GM12873 (cell line): Measurements from ENCODE around the gene ISYNA1.

Experiments
- TF ChIP-seq, protein P1 (sequence below): IDR thresholded peaks from 2 replicates; pipeline ENCODE4 v1.5.1; 2012; ENCODE audit warnings: low read depth, mild to moderate bottlenecking, moderate library complexity, low read length, control low read depth; ENCODE audit not compliant: insufficient read depth; ENCODE audit errors: missing control alignments

The ISYNA1 gene

DNA sequence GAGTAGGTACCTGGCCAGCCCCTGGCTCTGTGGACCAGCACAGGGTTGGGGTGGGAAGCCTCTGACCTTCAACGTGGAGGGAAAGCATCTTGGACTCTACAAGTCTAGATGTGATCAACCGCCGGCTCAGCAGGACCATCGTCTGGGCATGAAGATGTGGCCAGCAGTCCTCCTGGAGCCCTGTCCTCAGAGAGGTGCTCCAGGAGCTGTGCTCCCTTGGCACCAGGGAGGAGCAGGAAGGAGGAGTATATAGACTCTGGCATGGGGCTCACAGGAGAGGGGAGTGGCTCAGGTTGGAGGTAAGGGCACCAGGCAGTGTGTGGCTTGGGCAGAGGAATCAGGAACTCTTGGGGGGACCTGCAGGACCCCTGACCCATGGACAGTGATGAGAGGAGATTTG lies 18.3 kb upstream of the ISYNA1 start:
- TF ChIP-seq, protein P1, sequence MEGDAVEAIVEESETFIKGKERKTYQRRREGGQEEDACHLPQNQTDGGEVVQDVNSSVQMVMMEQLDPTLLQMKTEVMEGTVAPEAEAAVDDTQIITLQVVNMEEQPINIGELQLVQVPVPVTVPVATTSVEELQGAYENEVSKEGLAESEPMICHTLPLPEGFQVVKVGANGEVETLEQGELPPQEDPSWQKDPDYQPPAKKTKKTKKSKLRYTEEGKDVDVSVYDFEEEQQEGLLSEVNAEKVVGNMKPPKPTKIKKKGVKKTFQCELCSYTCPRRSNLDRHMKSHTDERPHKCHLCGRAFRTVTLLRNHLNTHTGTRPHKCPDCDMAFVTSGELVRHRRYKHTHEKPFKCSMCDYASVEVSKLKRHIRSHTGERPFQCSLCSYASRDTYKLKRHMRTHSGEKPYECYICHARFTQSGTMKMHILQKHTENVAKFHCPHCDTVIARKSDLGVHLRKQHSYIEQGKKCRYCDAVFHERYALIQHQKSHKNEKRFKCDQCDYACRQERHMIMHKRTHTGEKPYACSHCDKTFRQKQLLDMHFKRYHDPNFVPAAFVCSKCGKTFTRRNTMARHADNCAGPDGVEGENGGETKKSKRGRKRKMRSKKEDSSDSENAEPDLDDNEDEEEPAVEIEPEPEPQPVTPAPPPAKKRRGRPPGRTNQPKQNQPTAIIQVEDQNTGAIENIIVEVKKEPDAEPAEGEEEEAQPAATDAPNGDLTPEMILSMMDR: no peak

DNA sequence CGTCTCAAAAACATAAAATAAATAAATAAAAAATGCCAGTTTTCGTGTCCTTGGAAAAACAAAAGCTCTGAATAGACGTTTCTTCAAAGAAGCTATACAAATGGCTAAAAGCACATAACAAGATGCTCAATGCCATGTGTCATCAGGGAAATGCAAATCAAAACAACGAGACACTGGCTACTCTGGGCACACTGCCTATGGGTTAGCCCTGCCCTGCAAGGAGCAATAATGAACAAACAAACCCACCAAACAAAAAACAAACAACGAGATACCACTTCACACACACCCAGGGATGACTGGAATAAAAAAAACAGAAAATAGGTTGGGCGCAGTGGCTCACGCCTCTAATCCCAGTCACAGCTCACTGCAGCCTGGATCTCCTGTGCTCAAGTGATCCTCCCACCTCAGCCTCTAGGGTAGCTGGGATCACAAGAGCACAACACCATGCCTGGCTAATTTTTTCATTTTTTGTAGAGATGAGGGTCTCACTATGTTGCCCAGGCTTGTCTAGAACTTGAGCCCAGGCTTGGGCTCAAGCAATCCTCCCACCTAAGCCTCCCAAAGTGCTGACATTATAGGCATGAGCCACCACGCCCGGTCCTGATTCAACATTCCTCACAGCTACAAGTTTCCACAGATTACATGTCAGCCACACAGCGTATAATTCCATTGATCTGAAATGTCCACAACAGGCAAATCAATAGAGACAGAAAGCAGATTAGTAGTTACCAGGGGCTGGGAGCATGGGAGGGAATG lies 15.5 kb upstream of the ISYNA1 start:
- TF ChIP-seq, protein P1: no peak

DNA sequence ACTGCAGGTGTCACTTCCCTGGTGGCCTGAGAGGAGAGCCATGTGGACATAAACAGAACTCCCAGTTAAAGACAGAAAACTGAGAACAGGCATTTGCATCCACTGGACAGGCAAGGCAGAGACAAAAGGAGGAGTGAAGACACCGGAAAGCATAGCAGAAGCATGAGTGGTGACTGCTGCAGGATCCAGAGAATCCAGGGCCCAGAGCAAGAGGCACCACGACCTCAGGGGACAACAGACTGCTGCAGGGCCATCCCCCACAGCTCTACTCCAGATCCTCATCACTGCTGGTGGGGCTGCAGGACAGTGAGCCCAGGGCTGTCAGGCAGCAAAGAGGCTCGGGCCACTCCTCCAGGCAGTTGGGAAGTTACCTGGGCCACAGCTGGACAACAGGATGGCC lies 14.5 kb upstream of the ISYNA1 start:
- TF ChIP-seq, protein P1: no peak

DNA sequence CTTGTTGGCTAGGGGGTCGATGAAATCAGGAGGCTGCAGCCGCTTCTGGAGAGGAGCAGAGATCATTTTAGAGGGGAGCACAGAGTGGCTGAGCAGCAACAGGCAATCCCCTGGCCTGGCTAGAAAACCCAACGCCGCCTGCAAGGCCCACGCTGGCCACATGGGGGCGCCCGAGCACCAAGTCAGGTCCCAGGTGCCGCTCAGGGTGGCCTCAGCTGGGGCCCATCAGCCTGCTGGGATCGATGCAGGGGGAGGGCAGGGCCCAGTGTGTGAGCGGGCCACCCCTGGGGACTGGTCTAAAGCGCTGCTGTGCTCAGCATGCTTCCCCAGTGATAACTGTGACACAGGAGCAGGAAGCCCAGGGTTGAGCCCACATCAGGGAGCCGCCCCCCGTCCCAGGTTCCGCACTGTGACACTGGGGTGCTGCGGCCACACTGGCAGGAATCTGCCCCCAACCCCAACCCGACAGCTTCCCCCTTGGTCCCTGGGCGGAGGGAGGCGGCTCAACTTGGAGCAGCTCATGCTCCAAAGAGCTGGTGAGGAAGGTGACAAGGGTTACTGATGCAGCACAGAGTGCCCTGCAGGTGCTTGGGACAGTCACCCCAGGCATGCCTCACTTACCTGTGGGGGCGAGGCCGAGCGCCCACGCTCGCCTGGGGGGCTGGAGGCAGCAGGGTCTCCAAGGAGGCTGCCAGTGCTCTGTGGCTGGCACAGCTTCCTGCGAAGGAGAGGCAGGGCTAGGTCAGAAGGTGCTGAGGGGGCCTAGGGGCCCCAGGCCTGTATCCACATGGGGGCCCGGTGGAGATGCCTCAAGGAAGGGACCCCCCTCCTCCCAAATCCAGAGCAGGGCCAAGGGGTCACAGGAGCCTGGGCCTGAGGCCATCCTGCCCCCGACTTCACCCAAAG lies 13.3 kb upstream of the ISYNA1 start:
- TF ChIP-seq, protein P1: peak; percentile 99

DNA sequence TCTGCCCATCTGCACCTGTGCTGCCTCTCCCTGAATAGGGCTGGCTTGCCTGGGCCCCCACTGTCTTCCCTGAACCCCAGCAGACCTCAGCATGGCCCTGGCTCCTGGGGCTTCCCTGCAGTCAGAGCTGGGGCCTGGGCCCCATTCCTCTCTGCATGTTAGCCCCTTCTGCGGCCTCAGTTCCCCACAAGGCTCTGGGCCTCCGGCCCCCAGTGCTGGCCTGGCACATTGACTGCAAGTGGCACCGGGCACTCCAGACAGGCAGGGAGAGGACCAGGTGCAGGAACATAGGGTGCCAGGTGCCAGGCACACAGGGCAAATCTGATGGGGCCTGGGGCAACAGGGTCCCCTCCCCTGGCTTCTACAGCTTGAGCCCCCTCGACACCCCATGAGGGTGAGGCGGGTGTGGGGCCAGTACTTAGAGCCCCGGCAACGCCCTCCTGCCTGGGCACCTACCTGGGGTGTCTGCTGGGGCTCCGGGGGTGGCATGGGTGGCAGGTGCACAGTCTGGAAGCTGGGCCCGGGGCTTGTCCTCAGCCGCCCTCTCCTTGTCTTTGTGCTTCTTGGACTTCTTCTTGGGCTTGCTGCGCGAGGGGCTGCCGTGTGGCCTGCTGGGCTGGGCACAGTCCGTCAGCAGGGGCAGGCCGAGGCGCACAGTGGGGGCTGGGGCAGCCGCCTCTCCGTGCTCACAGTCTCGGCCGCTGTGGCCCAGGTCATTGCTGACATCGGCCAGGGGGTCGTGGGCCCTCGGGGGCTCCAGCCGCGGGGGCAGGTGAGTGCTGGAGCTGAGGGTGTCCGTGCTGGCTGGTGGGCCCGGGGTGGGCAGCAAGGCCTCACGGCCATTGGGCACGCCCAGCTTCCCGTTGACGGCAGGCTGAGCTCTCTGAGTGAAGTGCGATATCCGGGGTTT lies 12.3 kb upstream of the ISYNA1 start:
- TF ChIP-seq, protein P1: no peak

DNA sequence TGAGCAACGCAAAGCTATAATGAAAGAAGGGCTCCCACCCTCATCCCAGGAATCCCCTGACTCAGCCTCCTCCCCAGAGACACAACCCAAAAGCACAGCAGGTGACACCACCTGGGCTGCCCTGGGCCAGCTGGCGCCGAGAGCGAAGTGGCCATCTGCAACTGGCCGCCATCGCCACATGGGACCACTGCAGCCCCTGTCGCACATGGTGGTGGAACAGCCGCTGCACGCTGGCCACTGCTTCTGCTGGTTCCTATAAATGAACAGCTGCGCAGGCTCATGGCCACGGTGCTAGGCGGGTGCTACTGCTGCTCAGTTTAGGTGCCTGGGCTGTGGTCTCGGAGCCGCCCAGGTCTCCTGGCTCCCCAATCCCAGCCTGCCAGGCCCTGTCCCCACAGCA lies 11.6 kb upstream of the ISYNA1 start:
- TF ChIP-seq, protein P1: no peak
